ENCODE results near the gene GPX6. TPM values are rescaled to one million over a fixed set of nuclear protein-coding genes. Genes with fewer than 3 reads are reported as not detected.

Gene GPX6
- total RNA-seq, 1 donor from 2014 or later, result not detected

DNA sequence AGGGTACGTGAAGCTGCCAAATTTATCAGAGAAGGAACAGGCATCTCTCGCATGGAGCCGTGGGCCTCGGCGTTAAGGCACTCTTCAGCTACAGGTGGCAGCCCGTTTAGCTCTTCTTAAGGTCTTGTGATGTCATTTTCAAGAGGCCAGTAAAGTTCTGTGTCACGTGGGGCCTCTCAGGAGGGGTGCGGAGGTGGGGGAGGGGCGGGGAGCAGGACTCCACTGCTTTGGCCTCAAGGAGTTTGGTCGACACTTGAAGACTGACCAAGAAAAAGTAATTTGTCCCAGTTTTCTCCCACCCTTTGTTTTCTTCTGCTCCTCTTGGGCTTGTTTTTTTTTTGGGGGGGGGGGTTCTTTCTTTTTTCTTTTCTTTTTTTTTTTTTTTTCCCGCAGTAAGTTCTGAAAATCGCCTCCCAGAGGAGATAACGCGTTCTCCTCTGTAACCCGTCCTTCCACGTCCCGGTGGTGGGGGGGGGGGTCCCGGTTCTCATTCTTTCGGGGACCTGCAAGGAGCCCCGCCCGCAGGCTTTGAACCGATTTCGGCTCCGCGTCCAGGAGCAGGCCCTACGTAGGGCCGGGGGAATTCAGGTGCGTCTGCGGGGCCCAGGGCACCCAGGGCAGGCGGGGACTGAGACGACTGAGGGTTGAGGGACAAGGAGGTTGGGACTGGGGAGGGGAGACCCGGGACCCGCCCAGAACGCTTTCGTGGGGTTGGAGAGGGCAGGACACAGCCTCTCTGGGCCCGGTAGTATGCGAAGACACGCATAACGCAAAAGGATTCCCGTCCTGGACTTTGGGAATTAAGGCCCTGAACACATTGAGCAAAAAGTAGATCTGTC, 26.0 kb downstream of the GPX6 start:
- peak overlapping the region; percentile 75 for H3K27ac Mint-ChIP-seq (ENCODE audit: unreplicated experiment)
- DNase-seq (ENCODE audit: low spot score), result peak; percentile 67
- H3K9me3 Mint-ChIP-seq (ENCODE audit: unreplicated experiment), result no peaks in the 10 kb centered on the region
- H3K27me3 Mint-ChIP-seq (ENCODE audit: unreplicated experiment), result peaks cover 13% of the 10 kb centered on the region
- H3K4me3 Mint-ChIP-seq (ENCODE audit: unreplicated experiment), result peak overlapping the region; percentile 91
- TF ChIP-seq, protein P1, sequence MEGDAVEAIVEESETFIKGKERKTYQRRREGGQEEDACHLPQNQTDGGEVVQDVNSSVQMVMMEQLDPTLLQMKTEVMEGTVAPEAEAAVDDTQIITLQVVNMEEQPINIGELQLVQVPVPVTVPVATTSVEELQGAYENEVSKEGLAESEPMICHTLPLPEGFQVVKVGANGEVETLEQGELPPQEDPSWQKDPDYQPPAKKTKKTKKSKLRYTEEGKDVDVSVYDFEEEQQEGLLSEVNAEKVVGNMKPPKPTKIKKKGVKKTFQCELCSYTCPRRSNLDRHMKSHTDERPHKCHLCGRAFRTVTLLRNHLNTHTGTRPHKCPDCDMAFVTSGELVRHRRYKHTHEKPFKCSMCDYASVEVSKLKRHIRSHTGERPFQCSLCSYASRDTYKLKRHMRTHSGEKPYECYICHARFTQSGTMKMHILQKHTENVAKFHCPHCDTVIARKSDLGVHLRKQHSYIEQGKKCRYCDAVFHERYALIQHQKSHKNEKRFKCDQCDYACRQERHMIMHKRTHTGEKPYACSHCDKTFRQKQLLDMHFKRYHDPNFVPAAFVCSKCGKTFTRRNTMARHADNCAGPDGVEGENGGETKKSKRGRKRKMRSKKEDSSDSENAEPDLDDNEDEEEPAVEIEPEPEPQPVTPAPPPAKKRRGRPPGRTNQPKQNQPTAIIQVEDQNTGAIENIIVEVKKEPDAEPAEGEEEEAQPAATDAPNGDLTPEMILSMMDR (IDR thresholded peaks at IDR 0.05; ENCODE audit: unreplicated experiment), result no peak
- peaks cover 24% of the 10 kb centered on the region for H3K4me1 Mint-ChIP-seq (ENCODE audit: unreplicated experiment)
- no peaks in the 10 kb centered on the region for H3K36me3 Mint-ChIP-seq (ENCODE audit: low read depth, unreplicated experiment)

DNA sequence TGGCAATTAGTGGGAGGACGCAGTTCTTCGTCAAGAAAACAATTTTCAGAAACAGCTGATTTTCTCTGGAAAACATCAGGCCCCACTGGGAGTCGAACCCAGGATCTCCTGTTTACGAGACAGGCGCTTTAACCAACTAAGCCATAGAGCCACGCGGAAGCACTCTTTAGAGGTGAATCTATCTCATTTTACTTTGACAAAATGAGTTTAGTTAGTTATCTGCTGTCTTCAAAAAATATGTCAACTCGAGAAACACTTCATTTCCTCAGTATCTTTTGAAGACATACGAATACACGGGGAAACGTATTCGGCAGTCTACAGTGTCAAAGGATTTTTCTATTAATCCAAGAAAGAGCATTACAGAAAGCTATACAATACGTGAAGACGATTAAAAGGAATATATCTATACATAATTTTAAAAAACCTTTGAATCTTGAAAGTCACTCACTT, 26.7 kb downstream of the GPX6 start:
- Mint-ChIP-seq H3K27ac (ENCODE audit: unreplicated experiment) (peak overlapping the region; percentile 80), H3K4me3 (ENCODE audit: unreplicated experiment) (peak overlapping the region; percentile 91), H3K36me3 (ENCODE audit: low read depth, unreplicated experiment) (no peaks in the 10 kb centered on the region), H3K27me3 (ENCODE audit: unreplicated experiment) (peaks cover 13% of the 10 kb centered on the region), H3K4me1 (ENCODE audit: unreplicated experiment) (peaks cover 24% of the 10 kb centered on the region), H3K9me3 (ENCODE audit: unreplicated experiment) (no peaks in the 10 kb centered on the region)
- peak; percentile 61 for DNase-seq (ENCODE audit: low spot score)
- TF ChIP-seq, protein P1 (IDR thresholded peaks at IDR 0.05; ENCODE audit: unreplicated experiment), result no peak

DNA sequence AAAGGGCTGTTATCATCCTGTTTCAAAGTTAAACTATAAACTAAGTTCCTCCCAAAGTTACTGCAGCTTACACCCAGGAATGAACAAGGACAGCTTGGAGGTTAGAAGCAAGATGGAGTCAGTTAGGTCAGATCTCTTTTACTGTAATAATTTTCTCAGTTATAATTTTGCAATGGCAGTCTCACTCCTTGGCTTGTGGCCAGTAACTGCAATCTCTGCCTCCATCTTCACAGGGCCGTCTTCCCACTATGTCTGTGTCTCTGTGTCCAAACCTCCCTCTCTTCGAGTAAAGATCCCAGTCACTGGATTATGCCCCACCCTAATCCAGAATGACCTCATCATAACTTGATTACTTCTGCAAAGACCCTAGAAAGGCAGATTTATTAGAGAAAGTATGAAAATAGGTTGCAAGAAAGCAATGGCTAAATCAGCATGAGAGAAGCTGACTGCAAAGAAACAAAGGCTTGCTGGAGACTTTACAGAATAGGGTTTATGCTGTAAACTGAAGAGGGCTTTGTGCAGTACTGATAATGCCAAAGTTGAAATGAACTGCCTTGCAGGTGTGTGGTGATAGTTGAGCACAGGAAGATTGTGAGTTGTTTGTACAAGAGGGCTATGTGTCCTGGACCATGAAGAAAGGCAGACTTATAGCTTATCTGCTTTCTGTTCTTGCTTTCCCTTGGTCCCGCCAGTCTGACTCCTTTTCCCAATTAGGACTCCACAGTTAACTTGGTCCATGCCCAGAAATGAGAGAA, 28.4 kb downstream of the GPX6 start:
- TF ChIP-seq, protein P1 (IDR thresholded peaks at IDR 0.05; ENCODE audit: unreplicated experiment), result no peak
- peaks cover 19% of the 10 kb centered on the region for H3K4me1 Mint-ChIP-seq (ENCODE audit: unreplicated experiment)
- peaks cover 13% of the 10 kb centered on the region for H3K27me3 Mint-ChIP-seq (ENCODE audit: unreplicated experiment)
- no peak overlapping the region for H3K4me3 Mint-ChIP-seq (ENCODE audit: unreplicated experiment)
- H3K9me3 Mint-ChIP-seq (ENCODE audit: unreplicated experiment), result no peaks in the 10 kb centered on the region
- DNase-seq (ENCODE audit: low spot score), result no peak
- H3K27ac Mint-ChIP-seq (ENCODE audit: unreplicated experiment), result no peak overlapping the region
- no peaks in the 10 kb centered on the region for H3K36me3 Mint-ChIP-seq (ENCODE audit: low read depth, unreplicated experiment)

DNA sequence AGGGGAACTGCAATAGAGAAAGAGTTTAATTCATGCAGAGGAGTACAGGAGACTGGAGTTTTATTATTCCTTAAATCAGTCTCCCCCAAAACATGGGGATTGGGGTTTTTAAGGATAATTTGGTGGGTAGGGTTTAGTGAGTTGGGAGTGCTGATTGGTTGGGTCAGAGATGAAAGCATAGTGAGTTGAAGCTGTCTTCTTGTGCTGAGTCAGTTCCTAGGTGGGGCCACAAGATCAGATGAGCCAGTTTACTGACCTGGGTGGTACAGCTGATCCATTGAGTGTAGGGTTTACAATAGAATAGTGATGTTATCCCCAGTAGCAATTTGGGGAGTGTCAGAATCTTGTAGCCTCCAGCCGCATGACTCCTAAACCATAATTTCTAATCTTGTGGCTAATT, 29.1 kb downstream of the GPX6 start:
- no peak overlapping the region for H3K27ac Mint-ChIP-seq (ENCODE audit: unreplicated experiment)
- no peak for DNase-seq (ENCODE audit: low spot score)
- peaks cover 13% of the 10 kb centered on the region for H3K4me1 Mint-ChIP-seq (ENCODE audit: unreplicated experiment)
- no peak overlapping the region for H3K4me3 Mint-ChIP-seq (ENCODE audit: unreplicated experiment)
- no peaks in the 10 kb centered on the region for H3K9me3 Mint-ChIP-seq (ENCODE audit: unreplicated experiment)
- no peaks in the 10 kb centered on the region for H3K36me3 Mint-ChIP-seq (ENCODE audit: low read depth, unreplicated experiment)
- peaks cover 8% of the 10 kb centered on the region for H3K27me3 Mint-ChIP-seq (ENCODE audit: unreplicated experiment)
- TF ChIP-seq, protein P1 (IDR thresholded peaks at IDR 0.05; ENCODE audit: unreplicated experiment), result no peak
